Duodenal mucosa (tissue), 2 donors: ENCODE data around the gene PPP2CA.
"Not testable (repeated sequence)": the region's sequence is repeated elsewhere in the genome, so short reads cannot be mapped to it uniquely, and the experiment has no call there.

Source experiments
- H3K27ac ChIP-seq: one replicate; pipeline ENCODE4 v1.7.0; 2013; ENCODE audit warnings: low read depth, low read length
- H3K27me3 ChIP-seq, 2 donors: one replicate each; pipeline ENCODE4 v1.7.0; 2013; ENCODE audit warnings: low read length in 2 of 2, control low read depth in 1 of 2; ENCODE audit not compliant: insufficient read depth in 2 of 2, control insufficient read depth in 1 of 2
- H3K36me3 ChIP-seq, 2 donors: one replicate each; pipeline ENCODE4 v1.7.0; 2013; ENCODE audit warnings: low read length in 2 of 2, control low read depth in 1 of 2; ENCODE audit not compliant: insufficient read depth in 2 of 2, control insufficient read depth in 1 of 2
- H3K4me1 ChIP-seq, 2 donors: one replicate each; pipeline ENCODE4 v1.7.0; 2013; ENCODE audit warnings: low read length in 2 of 2, control low read depth in 1 of 2; ENCODE audit not compliant: insufficient read depth in 2 of 2, control insufficient read depth in 1 of 2
- H3K4me3 ChIP-seq, 2 donors: one replicate each; pipeline ENCODE4 v1.7.0; 2013; ENCODE audit warnings: low read length in 2 of 2, low read depth in 1 of 2
- H3K9ac ChIP-seq, 2 donors: one replicate each; pipeline ENCODE4 v1.7.0; 2013; ENCODE audit warnings: low read length in 2 of 2, low read depth in 1 of 2
- H3K9me3 ChIP-seq, 2 donors: one replicate each; pipeline ENCODE4 v1.7.0; 2013; ENCODE audit warnings: low read length in 2 of 2, control low read depth in 1 of 2; ENCODE audit not compliant: control insufficient read depth in 1 of 2

The PPP2CA gene

DNA sequence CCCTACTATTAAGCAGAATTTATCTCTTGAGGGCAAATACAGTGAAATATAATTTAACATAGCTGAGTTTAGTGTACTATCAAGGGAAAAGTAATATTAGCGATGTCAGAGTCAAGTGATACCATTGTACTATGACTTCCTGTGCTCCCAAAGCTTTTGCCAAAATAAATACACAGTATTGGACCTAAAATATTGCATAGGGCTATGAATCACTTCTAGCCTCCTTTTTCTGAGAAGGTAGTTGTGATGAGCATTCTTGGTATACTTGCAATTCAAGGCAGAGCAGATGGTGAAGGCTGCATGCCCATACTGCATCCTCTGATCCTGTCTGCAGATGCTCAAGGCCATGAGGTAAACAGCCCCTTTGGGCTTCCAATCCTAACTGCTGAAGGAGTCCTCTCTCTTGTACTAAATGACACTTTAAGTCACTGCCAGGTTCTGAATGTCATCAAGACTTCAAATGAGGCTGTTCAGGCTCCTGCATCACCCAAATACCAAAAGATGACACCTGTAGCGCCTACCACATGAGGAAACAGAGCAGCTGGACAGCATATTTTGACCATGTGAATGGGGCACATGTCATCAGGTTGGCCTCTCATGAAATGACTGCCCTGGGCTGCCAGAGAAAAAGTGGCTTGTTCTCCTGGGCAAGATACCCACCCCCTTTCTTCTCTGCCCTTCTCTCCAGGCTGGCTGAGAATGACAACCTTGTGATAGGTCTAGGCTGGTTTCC is 29.7 kb upstream of the PPP2CA start:
- Histone ChIP-seq H3K4me3 (no peak overlapping the region), H3K9ac (no peak overlapping the region), H3K9me3 (no peaks in the 10 kb centered on the region), H3K27ac (no peak overlapping the region), H3K4me1 (no peaks in the 10 kb centered on the region), H3K27me3 (no peaks in the 10 kb centered on the region), H3K36me3 (no peaks in the 10 kb centered on the region)

DNA sequence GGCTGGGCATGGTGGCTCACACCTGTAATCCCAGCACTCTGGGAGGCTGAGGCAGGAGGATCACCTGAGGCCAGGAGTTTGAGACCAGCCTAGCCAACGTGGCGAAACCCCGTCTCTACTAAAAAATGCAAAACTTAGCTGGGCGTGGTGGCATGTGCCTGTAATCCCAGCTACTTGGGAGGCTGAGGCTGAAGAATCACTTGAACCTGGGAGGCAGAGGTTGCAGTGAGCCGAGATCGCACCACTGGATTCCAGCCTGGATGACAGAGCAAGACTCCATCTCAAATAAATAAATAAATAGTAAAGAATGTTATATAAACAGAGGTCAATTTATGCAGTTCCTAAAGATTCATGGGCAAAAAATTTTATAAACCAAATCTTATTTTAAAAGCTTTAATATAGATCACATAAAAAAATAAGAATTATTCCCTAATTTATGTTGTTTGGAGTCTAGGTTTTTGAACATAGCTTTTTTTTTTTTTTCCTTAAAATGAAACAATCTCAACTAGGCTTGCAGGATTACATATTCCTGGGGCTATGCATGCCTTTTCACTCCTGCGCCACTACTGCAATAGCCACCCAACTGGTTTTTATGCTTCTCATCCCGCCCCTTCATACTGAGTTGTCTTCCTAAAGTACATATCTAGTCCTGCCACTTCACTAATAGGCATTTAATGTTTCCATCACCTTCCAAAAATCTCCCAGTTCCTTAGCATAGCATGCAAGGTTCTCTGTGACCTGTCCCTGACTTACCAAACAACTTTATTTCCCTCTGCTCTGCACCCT is 27.7 kb upstream of the PPP2CA start:
- not testable (repeated sequence) for H3K4me1 ChIP-seq, H3K27ac ChIP-seq, H3K9ac ChIP-seq, H3K36me3 ChIP-seq, H3K9me3 ChIP-seq, H3K27me3 ChIP-seq, H3K4me3 ChIP-seq

DNA sequence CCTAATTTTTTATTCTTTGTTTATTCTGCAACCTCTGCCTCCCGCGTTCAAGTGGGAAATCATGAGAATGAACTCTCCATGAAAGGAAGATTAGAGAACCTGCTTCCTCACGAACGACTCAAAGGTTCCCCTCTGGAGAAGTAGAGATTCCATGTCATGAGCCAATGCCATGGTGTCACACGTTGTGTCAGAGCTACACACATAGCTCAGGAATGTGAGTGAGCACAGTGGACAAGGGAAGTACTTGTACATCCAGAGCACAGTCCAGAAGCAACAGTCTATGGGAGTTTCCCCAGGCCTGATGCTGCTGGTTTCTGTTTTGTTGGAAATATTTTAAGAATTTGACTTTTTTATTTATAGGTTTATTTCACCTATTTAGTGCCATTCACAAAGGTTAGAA is 26.8 kb upstream of the PPP2CA start:
- Histone ChIP-seq H3K4me3 (no peak overlapping the region), H3K27ac (no peak overlapping the region), H3K4me1 (no peaks in the 10 kb centered on the region), H3K27me3 (no peaks in the 10 kb centered on the region), H3K36me3 (no peaks in the 10 kb centered on the region), H3K9me3 (no peaks in the 10 kb centered on the region), H3K9ac (no peak overlapping the region)

DNA sequence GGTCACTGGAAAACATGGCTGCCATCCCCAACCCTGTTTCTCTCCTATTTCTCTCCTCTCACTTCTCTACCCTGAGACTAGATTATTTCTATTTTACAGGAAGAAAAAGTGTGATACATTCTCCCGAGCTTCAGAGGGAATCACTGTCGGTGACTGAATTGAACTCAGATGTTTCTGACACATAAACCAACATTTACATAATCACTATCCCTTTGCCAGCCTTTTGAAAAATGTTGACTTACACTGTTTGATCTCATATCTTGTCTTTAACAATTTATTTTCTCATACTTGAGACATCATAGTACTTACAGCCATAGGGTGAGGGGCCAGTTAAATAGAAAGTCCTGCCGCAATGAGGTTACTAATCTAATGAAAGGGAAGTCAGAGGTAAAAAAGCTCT is 25.1 kb upstream of the PPP2CA start:
- H3K27ac ChIP-seq, result no peak overlapping the region
- no peaks in the 10 kb centered on the region for H3K9me3 ChIP-seq
- H3K36me3 ChIP-seq, result no peaks in the 10 kb centered on the region
- no peak overlapping the region for H3K9ac ChIP-seq
- no peaks in the 10 kb centered on the region for H3K4me1 ChIP-seq
- H3K4me3 ChIP-seq, result no peak overlapping the region
- H3K27me3 ChIP-seq, result no peaks in the 10 kb centered on the region

DNA sequence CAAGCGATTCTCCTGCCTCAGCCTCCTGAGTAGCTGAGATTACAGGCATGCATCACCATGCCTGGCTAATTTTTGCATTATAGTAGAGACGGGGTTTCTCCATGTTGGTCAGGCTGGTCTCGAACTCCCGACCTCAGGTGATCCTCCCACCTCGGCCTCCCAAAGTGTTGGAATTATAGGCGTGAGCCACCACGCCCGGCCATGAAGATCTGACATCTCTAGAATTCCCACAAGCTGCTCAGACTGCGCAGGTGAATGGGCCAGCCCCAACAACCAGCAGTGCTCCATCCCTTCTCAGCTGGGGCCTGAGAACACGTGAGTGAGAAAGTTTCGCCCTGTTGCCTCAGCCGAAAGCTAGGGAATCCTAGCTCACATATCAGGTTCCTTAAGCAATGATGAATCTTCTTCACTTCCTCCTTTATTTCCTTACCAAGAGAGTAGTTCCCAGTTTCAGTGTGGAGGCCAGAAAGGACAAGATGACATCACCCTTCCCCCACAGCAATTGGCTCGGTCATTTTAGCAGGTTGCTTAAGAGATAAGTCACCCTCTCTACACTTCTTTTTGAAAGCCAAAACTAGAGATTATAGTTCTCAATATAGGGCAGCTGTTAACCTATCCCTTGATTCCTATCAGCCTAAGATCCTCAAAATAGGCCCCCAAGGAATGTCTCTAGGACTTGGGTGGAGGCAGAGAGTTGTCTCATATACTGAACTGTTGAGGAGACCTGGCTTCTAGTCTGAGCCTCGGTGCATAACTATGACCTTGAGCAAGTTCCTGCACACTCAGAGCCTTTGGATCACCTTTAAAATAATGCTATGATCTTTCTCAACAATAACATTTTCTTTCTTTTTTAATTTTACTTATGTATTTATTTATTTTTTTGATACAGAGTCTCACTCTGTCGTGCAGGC is 23.9 kb upstream of the PPP2CA start:
- H3K4me3 ChIP-seq, result no peak overlapping the region
- H3K9ac ChIP-seq, result no peak overlapping the region
- no peaks in the 10 kb centered on the region for H3K4me1 ChIP-seq
- H3K27ac ChIP-seq, result no peak overlapping the region
- no peaks in the 10 kb centered on the region for H3K27me3 ChIP-seq
- H3K36me3 ChIP-seq, result no peaks in the 10 kb centered on the region
- no peaks in the 10 kb centered on the region for H3K9me3 ChIP-seq

DNA sequence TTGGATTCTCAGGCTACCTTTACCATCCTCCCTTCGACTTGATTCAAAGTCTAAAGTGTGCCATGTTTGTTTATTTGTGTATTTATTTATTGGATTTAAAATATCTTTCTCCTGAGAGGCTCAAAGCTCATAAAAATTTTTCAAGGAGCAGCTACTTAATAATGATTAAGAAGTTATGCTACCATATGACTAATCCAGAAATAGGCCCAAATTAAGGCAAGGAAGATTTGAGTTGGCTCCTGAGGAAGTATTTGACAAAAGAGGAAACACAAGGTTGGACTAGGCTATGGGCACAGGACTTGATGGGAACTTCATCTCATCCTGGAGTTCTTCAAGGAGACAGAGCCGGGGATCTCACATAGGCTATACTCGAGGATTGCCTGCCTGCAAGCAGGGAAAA is 22.4 kb upstream of the PPP2CA start:
- H3K27ac ChIP-seq, result no peak overlapping the region
- H3K4me1 ChIP-seq, result no peaks in the 10 kb centered on the region
- H3K9ac ChIP-seq, result no peak overlapping the region
- no peaks in the 10 kb centered on the region for H3K9me3 ChIP-seq
- H3K36me3 ChIP-seq, result no peaks in the 10 kb centered on the region
- H3K27me3 ChIP-seq, result no peaks in the 10 kb centered on the region
- H3K4me3 ChIP-seq, result no peak overlapping the region

DNA sequence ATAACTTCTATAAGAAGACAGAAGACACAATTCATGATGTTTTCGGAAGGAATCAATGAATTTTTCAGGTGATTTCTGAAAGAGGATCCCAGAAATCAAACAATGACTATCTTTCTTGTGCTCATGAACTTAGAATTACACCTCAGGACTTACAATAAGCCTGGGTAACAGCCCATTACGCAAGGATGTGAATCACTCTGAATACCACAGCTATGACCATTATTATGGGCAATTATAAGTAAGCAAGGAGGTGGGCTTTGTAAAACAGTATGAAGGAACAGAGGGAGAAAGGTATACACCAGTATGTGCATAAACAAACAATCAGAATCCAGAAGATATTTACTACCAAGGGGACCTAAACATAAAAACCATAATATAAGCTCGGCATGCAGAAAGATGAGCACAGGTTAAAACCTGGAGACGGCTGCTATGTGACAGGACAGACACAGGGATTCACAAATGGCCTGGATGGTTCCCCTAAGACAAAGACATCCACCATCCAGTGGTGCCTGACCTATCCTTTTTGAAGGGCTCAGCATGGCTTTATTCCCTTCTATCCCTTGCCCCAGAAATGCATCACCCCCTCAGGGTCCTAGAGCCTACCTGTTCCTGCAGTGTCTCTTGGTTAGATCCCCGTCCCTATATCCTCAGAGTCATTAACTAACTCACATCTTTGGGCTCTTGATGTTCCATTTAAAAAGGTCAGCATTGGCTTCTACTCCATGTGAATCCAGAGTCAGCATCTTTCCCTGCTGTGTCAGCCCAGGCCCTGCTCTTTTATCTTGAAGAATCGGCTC is 21.8 kb upstream of the PPP2CA start:
- Histone ChIP-seq H3K27ac (no peak overlapping the region), H3K4me3 (no peak overlapping the region), H3K9ac (no peak overlapping the region)

DNA sequence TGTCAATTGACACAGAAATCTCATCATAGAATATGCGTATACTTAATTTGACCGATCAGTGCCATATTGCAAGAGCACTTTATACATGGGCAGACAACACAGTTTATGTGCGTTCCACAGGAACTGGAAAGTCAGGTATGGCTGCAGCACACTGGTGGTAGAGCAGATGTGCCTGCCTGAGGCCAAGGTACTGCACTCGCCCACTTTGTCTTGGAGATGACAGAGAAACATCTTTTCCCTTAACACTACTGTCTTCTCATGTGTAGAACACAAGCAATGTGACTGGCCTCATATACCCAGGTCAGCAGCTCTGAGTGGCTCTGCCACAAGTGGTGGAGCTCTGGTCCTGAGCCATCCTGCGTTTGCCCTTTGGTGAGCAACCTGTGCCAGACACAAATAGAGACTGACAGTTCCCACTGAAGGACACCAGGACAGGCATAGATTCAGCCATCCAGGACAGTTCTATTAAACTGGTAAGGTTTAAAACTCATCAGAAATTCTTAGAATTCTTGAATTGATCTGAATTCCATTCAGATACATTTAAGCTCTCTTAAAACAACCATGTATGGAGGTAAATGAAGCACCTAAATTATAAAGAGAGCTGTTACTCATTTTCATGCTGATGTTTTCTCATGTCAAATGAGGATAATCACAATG is 21.0 kb upstream of the PPP2CA start:
- Histone ChIP-seq H3K4me1 (no peaks in the 10 kb centered on the region), H3K27me3 (no peaks in the 10 kb centered on the region), H3K36me3 (no peaks in the 10 kb centered on the region), H3K9me3 (no peaks in the 10 kb centered on the region), H3K4me3 (no peak overlapping the region), H3K27ac (no peak overlapping the region), H3K9ac (no peak overlapping the region)

More for the DNA sequence above, 21.8 kb upstream of the PPP2CA start:
- Histone ChIP-seq H3K27me3 (no peaks in the 10 kb centered on the region), H3K36me3 (no peaks in the 10 kb centered on the region), H3K9me3 (no peaks in the 10 kb centered on the region), H3K4me1 (no peaks in the 10 kb centered on the region)

DNA sequence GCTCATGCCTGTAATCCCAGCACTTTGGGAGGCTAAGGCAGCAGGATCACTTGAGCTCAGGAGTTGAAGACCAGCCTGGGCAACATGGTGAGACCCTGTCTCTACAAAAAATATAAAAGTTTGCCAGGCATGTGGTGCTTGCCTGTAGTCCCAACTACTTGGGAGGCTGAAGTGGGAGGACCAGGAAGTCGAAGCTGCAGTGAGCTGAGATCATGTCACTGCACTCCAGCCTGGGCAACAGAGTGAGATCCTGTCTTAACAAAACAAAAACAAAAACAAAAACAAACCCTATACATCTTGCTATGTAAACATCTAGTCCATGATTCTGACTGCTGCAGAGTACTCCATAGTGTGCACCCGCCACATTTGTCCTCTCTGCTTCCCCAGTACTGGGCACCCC is 19.8 kb upstream of the PPP2CA start:
- no peak overlapping the region for H3K27ac ChIP-seq

More for the DNA sequence above, 19.8 kb upstream of the PPP2CA start:
- Histone ChIP-seq H3K36me3 (no peaks in the 10 kb centered on the region), H3K27me3 (no peaks in the 10 kb centered on the region), H3K4me1 (peaks cover 0 to 4% of the 10 kb centered on the region in 2 donors), H3K9ac (no peak overlapping the region), H3K4me3 (no peak overlapping the region), H3K9me3 (no peaks in the 10 kb centered on the region)
